ENCODE results near the gene PELI3.

PELI3 gene

DNA sequence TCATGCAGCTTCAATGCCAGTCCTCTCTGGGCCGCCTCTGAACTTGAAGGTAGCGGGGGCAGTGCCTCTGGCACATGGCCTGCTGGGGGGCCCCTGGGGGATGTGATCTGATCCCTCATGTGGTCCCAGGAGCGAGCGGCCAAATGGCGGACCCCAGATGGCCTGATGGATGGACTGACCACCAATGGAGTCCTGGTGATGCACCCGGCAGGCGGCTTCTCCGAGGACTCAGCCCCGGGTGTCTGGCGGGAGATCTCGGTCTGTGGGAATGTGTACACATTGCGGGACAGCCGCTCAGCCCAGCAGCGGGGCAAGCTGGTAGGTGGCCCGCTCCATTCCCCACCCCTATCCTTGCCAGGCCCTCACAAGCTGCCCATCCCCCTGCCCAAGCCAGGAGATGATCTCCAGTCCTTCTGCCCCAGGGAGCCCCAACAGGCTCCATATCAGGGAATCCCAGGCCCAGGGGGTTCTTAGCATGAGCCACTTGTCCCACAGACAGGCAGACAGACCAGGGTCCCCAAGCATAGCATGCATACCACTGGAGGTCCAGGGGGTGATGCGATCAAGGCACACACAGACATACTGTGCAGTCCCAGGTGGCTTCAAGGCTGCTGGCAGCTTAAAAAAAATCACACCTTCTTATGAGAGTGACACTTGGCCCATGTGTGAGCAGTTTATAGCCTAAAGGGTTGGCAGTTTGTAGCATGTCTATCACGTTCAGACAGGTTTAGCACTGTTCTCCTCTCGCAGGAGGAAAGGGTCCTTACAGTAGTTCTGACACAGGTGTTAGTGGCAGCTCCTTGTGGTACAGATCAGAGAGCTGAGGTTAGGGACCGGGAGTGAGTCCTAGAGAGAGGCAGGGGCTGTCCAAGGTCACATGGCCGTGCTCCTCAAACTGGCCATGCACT, 7.2 kb downstream of the PELI3 start:
- no peak for DNase-seq (ENCODE audit: low read depth in 2 of 2)

DNA sequence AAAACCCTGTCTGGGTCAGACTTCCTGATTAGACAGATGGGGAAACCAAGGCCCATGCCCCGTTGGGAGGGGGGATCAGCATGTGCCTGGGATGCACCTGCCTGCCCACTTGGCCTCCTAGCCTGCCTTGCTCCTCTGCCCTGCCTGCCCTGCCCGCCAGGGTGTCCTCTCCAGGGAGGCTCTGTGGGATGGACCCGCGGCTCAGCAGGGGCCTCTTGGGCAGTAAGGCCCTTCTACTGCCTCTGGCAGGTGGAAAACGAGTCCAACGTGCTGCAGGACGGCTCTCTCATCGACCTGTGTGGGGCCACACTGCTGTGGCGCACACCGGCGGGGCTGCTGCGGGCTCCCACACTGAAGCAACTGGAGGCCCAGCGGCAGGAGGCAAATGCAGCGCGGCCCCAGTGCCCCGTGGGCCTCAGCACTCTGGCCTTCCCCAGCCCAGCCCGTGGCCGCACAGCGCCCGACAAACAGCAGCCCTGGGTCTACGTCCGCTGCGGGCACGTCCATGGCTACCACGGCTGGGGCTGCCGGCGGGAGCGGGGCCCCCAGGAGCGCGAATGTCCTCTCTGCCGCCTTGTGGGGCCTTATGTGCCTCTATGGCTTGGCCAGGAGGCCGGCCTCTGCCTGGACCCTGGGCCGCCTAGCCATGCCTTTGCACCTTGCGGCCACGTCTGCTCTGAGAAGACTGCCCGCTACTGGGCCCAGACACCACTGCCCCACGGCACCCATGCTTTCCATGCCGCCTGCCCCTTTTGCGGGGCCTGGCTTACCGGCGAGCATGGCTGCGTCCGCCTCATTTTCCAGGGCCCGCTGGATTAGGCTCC, 8.9 kb downstream of the PELI3 start:
- no peak for DNase-seq (ENCODE audit: low read depth in 2 of 2)

- DNase-seq (ENCODE audit: low read depth in 2 of 2) = no peak
Measured at GRCh38 chr11:66476173-66476840, 9.6 kb downstream of the PELI3 start.

- no peak for DNase-seq (ENCODE audit: low read depth in 2 of 2)
Measured at GRCh38 chr11:66476841-66477251, 10.1 kb downstream of the PELI3 start.

DNA sequence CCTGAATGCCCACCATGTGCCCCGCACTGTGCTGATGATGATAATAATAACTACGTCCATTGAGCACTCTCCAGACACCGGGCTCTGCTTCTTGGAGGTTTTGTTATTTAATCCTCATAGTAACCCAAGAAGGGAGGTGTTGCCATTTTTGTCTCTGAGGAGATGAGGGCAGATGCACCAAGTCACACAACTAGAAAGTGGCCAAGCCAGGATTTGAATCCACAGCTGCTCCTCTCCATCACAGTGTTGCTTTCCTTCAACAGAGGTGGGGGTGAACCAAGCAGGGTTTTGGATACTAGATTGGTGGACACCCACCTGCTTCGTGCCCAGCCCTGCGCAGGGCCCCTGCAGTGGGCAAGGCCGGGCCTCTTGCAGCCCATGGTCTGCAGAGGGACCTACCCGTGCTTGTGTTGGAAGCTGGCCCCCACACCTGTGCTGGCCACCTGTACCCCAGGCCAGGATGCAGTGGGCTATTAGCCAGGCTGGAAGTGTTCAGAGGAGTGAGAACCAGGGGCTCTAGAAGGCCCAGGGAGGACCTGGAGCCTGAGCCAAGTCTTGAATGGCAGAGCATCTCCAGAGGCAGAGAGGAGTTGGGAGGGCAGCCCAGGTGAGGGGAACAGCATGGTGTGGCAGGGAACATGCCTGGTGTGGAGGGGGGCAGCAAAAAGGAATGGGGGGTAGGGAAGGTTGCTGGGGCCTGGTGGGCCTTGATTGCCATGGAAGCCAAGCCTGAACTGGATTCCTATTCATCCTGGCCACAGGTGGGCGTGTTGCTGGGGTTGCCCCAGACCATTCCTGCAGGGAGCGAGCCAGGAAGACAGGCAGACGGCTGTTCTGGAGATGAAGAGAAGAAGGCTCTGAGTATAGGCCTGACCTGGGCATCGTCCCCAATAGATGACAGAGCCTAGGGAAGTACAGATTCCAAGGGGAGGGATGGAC, 10.8 kb downstream of the PELI3 start:
- DNase-seq (ENCODE audit: low read depth in 2 of 2) = no peak

GRCh38 chr11:66478729-66479393, 12.2 kb downstream of the PELI3 start:
- DNase-seq (ENCODE audit: low read depth in 2 of 2) = no peak

DNA sequence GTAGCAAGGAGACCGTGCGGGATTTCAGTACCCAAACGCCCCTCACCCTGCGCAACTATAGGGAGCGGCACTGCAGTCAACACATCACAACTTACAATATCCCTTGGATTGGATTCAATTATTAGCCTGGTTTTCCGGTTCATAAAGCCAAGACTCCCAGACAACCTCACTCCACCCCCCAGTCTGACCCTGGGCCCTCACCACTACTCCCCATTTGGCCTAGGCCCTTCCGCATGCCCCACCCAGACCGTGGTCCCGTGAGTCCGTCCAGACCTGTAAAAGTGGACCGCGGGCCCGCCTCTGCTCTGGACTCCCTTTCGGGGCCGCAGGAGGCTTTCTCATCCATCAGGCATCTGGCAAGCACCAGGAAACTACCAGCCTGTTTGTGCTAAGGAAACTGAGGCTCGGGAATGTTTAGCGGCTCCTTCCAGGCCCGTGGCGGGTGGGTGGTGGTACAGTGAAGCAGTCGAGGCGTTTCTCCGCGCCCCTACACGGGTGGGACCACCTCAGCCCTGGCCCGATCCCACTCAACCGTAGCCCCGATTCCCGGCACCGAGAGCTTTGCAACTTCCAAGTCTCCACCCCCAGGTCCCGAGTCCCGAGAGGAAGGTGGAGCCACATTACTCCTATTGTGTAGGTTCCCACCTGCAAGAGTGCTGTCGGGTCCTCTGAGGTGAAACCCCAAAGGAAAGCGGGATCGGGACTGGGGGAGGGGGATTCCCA, 12.8 kb downstream of the PELI3 start:
- DNase-seq (ENCODE audit: low read depth in 2 of 2) = peak in 1 of 2 donors; percentile 22

GRCh38 chr11:66480117-66480938, 13.6 kb downstream of the PELI3 start, which contains the start of gene DPP3:
Gene DPP3 (plus strand): TSS chr11:66480434. CDS start chr11:66482201, 1,767 bp downstream.
- DNase-seq (ENCODE audit: low read depth in 2 of 2) = peak; percentile 91 to 95

DNA sequence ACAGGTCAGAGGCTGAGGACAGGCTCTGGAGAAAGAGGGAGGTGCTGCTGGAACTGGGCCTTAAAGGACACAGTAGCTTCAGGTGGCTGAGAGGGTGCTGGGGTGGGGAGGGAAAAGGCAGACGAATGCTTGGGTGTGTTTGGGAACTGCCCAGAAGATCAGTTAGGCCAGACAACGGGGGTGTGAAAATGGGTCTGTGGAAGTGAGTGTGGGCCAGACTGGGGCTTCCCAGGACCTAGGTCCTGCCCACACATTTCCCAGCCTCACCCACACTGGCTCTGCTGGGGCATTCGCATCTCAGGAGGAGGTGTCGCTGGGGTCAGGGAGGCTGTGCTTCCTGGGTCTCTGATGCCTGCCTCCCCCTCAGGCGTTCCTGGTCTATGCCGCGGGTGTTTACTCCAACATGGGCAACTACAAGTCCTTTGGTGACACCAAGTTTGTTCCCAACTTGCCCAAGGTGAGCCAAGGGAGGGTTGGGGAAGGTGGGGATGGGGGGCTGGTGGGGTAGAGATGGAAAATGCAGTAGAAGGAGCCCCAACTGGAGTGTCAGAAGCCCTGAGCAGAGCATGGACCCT, 18.2 kb downstream of the PELI3 start:
- DNase-seq (ENCODE audit: low read depth in 2 of 2) = no peak

DNA sequence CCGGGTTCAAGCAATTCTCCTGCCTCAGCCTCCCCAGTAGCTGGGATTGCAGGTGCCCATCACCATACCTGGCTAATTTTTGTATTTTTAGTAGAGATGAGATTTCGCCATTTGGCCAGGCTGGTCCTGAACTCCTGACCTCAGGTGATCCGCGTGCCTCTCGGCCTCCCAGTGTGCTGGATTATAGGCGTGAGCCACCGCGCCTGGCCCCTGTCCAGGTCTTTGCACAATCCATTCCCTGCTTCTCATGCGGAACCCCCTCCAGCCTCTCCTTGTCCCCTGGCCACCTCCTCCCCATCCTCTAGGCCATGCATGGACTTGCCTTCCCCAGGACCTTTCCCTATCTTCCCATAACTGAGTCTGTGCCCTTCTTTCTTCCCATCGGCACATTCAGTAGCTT, 22.3 kb downstream of the PELI3 start:
- no peak for DNase-seq (ENCODE audit: low read depth in 2 of 2)

- DNase-seq (ENCODE audit: low read depth in 2 of 2) = no peak
Measured at GRCh38 chr11:66489636-66490035, 22.9 kb downstream of the PELI3 start.

GRCh38 chr11:66491315-66491935, 24.7 kb downstream of the PELI3 start:
- no peak for DNase-seq (ENCODE audit: low read depth in 2 of 2)

- DNase-seq (ENCODE audit: low read depth in 2 of 2) = no peak
Measured at GRCh38 chr11:66492161-66492865, 25.6 kb downstream of the PELI3 start.

GRCh38 chr11:66493130-66493529, 26.4 kb downstream of the PELI3 start:
- DNase-seq (ENCODE audit: low read depth in 2 of 2) = no peak

DNA sequence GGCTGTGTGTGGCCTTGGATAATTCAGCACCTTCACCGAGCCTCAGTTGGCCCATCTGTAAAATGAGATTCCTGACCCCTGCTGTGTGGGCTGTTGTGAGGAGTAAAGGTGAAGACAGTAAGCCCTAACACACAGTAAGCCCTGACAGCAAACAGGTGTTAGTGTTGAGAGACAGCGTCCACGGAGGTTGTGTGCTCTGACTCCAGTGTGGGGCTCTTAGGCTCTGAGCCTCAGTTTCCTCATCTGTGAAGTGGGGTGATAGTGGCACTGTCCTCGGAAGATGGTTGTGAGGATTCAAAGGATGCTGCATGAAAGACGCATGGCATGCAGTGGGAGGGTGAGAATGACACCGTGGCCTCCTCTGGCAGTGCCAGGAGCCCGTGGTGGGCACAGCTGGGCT, 27.8 kb downstream of the PELI3 start:
- no peak for DNase-seq (ENCODE audit: low read depth in 2 of 2)

DNA sequence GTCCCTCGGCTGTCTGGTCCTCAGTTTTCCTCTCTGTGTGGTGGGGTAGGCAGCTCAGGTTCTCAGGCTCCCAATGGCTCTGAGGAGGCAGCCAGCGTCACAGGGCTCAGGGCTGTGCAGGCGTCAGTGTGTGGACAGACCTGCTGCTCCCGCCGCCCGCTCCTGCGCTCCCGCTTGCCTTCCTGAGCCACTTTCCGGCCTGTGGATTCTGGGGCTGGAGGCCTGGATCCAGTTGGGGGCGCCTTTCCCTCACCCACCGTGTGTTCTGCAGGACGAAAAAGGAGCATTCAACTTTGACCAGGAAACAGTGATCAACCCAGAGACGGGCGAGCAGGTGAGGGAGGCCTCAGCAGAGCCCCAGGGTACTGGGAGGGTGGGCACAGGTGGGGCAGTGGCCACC, 28.2 kb downstream of the PELI3 start:
- DNase-seq (ENCODE audit: low read depth in 2 of 2) = no peak

- no peak for DNase-seq (ENCODE audit: low read depth in 2 of 2)
Measured at GRCh38 chr11:66495401-66495854, 28.7 kb downstream of the PELI3 start.

Data from stimulated activated CD4-positive, alpha-beta T cell treated with anti-CD3 and anti-CD28 coated beads, Interleukin-15, amount 100 ng/mL, for 48 hours (primary cell).